ENCODE results near the gene TC2N. TPM values are rescaled to one million over a fixed set of nuclear protein-coding genes. Genes with fewer than 3 reads are reported as not detected.
"Not testable (repeated sequence)": the region's sequence is repeated elsewhere in the genome, so short reads cannot be mapped to it uniquely, and the experiment has no call there.

TC2N gene
- total RNA-seq, 1 donor from 2014 or later: 0.07 TPM

DNA sequence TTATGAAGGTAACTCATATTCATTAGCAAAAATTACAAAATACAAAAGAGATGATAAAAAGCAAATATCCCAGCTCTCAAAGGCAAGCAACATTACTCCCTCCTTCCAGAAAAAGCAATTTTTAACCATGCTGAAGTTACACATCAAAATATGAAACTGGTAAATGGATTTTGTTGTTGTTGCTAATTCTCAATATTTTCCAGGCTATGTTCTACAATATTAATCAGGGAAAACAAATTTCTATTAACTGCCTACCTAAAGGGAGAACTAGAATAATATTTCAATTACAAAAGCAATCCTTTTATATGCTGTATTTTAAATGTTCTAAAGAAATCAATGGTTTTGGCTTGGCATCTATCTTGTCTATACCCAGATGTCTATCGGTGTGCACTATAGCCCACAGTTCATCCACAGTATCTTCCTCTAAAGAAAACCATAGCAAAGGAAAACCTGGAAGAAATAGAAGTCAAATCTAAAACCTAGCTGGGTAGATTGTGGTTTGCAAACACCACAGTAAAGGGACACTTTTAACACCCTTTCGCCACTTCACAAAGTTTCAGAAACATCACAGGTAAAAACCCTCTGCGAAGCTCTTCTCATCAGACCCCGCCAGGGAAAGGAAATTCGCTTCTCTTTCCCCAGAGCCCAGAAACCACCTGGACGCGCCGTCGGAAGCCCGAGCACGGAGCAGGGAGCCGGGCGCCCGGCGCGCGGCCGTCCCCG, 32.0 kb downstream of the TC2N start:
- no peak for DNase-seq (ENCODE audit: low read depth, low spot score)

DNA sequence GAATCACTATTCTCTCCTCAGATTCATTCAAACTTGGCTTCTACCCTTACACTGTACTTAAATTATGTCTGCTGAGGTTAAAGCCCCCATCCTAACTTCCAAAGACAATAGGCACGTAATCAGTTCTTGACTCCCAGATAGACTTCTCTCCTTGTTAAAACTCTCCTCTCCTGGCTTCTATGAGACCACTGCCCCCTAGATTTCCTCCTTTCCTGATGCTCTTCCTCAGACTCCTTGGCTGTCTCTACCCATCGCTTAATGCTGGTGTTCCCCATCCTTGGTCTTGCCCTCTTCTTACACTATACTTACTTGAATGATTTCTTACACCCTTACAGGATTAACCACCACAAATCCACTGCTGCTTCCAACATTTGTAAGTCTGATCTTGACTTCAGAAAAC, 32.8 kb downstream of the TC2N start:
- DNase-seq (ENCODE audit: low read depth, low spot score): no peak

DNA sequence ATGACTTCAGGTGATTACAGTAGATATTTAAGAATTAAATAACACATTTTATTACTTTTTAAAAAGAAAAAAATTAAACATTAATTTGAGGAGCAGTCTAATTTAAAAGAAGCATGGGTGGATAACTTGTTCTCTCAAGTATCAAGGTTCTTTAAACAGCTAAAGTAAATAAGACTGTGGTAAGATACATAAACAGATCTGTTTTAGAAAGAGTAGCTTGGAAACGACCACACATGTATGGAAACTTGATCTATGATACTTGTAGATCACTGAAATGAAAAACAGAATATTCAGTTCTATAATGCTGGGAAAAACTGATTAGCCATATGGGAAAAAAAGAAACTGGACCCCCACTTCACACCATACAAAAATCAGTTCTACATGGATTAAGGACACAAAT, 36.0 kb downstream of the TC2N start:
- DNase-seq (ENCODE audit: low read depth, low spot score): no peak

DNA sequence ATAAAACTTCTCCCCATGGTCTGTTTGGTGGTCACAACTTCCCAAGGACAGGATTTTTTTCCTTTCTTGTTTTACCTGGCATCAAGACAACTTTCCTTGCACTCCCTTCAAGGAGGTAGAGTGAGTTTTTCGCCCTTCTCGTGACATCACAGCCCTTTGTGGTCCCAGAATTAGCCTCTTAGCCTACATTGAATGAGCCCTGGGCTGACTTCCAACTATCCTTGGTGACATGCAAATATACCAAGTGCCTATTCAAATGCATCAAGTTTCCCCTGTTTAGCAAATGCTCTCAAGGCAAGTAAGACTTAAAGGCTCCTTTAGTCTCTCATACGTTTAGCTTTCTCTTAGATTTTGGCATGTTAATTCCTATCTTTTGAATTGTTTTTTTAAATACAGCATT, 36.6 kb downstream of the TC2N start:
- no peak for DNase-seq (ENCODE audit: low read depth, low spot score)

DNA sequence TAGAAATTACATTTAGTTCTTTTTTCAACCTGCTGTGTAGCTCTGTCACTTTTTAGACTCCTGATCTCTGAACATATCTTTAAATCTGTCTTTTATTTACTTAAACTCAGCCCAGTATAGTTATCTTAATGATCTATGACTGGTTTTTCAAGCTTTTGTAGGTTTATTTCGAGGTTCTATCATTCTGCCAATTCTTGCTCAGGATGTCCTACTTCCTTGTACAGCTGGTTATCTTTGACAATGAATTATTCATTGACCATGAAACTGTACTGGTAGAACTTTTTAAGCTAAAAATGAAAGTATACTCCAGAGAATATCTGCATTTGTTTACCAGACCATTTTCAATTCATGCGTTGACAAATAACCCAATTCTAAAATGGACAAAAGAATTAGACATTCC, 37.8 kb downstream of the TC2N start:
- DNase-seq (ENCODE audit: low read depth, low spot score): no peak

GRCh38 chr14:91827746-91828145, 39.6 kb downstream of the TC2N start:
- no peak for DNase-seq (ENCODE audit: low read depth, low spot score)

DNA sequence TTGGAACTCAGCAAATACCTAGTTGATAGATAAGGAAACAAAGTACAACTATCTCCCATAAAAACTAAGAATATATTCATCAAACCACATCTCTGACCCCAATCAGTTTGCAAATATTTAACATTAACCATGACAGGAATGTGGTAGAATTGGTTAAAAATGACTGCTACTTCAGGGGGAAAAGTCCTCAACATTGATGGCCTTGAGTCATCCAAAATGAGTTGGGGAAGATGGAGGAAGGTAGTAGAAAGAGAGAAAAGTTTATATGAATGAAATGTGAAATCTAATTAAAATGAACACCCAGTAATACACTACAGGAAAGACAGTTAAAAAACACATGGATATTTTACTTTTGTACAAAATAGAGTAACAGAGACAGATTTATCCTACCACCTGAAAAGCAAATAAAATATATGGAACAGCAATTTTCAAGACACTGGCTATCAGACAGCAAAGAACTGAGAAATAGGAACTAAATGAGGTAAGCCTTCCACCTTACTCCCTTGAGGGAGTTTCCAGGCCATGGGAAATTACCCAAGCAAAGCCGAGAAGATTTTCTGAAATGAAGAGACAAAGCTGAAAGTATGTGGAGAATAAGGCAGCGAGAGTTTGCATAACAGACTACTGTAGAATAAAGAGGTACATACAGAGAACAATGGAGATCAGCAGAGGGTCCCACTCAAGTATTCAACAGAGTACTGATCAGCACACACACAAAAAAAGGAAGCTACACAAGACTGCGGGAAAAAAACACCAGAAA, 49.6 kb downstream of the TC2N start:
- DNase-seq (ENCODE audit: low read depth, low spot score): no peak

DNA sequence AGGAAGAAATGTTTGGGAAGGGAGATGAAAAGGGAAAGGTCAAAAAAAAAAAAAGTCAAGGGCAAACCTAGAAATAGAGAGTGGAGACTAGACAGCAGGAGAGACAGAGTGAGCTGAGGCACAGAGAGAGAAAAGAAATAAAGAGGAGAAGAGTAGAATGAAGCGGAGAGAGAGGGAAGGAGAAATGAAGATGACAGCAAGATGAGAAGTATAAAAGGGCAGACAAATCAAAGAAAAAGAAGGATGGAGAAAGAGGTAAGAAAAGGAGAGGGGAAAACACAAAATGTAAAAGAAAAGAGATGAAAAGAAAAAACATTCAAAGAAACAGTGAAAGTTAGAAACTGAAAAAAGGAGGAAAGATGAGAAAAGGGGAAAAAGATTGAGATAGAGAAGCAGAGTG, 53.0 kb downstream of the TC2N start:
- no peak for DNase-seq (ENCODE audit: low read depth, low spot score)

GRCh38 chr14:91810699-91811098, 56.6 kb downstream of the TC2N start:
- no peak for DNase-seq (ENCODE audit: low read depth, low spot score)

DNA sequence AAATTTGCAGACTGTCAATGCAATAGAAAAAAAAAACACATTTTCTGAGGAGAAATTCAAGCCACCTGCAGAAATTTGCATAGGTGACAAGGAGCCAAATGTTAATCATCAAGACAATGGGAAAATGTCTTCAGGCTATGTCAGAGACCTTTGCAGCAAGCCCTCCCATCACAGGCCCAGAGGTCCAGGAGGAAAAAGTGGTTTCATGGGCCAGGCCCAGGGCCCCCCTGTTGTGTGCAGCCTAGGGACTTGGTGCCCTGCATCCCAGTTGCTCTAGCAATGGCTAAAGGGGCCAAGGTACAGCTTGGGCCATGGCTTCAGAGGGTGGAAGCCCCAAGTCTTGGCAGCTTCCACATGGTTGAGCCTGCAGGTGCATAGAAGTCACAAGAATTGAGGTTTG, 60.6 kb downstream of the TC2N start:
- no peak for DNase-seq (ENCODE audit: low read depth, low spot score)

DNA sequence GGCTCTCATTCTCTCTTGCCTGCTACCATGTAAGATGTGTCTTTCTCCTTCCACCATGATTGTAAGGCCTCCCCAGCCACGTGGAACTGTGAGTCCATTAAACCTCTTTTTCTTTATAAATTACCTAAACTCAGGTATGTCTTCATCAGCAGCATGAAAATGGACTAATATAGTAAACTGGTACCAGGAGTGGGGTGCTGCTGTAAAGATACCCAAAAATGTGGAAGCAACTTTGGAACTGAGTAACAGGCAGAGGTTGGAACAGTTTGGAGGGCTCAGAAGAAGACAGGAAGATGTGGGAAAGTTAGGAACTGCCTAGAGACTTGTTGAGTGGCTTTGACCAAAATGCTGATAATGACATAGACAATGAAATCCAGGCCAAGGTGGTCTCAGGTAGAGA, 61.2 kb downstream of the TC2N start:
- not testable (repeated sequence) for DNase-seq (ENCODE audit: low read depth, low spot score)

GRCh38 chr14:91805659-91806058, 61.7 kb downstream of the TC2N start:
- DNase-seq (ENCODE audit: low read depth, low spot score): no peak

- DNase-seq (ENCODE audit: low read depth, low spot score): no peak
Measured at GRCh38 chr14:91801358-91801757, 66.0 kb downstream of the TC2N start.

GRCh38 chr14:91796617-91797347, 70.6 kb downstream of the TC2N start:
- DNase-seq (ENCODE audit: low read depth, low spot score): no peak

DNA sequence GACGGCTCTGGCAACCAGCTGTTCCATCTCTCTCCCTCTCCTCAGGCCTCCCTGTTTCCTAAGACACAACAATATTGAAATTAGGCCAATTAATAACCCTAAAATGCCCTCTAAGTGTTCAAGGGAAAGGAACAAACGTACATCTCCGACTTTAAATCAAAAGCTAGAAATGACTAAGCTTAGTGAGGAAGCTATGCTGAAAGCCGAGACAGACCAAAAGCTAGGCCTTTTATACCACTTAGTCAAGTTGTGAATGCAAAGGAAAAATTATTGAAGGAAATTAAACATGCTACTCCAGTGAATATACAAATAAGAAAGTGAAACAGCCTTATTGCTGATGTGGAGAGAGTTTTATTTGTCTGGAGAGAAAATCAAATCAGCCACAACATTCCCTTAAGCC, 73.6 kb downstream of the TC2N start:
- DNase-seq (ENCODE audit: low read depth, low spot score): no peak

GRCh38 chr14:91786188-91786587, 81.1 kb downstream of the TC2N start:
- DNase-seq (ENCODE audit: low read depth, low spot score): no peak

GRCh38 chr14:91780452-91780851, 86.9 kb downstream of the TC2N start:
- DNase-seq (ENCODE audit: low read depth, low spot score): no peak

- DNase-seq (ENCODE audit: low read depth, low spot score): no peak
Measured at GRCh38 chr14:91778217-91778616, 89.1 kb downstream of the TC2N start.

- no peak for DNase-seq (ENCODE audit: low read depth, low spot score)
Measured at GRCh38 chr14:91774140-91775096, 92.9 kb downstream of the TC2N start.

DNA sequence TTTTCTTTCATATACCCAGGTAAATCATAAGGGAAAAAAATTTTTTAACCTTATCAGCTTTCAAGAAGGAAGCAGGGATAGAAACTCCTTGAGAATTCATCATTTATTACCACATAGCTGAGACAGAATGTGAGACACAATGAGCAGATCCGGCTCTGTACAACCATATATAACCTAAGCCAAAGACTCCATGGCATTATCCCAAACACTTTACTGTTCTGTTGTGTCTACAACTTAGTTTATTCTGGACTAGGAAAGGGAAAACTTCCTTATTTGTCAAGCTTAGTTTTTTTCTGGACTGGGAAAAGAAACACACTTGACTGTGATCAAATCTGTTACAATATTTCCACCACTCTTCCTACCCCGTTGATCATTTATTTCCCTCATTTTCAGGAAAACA, 97.2 kb downstream of the TC2N start:
- no peak for DNase-seq (ENCODE audit: low read depth, low spot score)

- no peak for DNase-seq (ENCODE audit: low read depth, low spot score)
Measured at GRCh38 chr14:91755570-91756295, 111.6 kb downstream of the TC2N start.

All from pulmonary artery endothelial cell (primary cell).